ENCODE measurements around the gene SRPK3. TPM values are rescaled to one million over a fixed set of nuclear protein-coding genes. Genes with fewer than 3 reads are reported as not detected.

Gene SRPK3
- total RNA-seq, 1 donor from 2014 or later, result 81.4 TPM

DNA sequence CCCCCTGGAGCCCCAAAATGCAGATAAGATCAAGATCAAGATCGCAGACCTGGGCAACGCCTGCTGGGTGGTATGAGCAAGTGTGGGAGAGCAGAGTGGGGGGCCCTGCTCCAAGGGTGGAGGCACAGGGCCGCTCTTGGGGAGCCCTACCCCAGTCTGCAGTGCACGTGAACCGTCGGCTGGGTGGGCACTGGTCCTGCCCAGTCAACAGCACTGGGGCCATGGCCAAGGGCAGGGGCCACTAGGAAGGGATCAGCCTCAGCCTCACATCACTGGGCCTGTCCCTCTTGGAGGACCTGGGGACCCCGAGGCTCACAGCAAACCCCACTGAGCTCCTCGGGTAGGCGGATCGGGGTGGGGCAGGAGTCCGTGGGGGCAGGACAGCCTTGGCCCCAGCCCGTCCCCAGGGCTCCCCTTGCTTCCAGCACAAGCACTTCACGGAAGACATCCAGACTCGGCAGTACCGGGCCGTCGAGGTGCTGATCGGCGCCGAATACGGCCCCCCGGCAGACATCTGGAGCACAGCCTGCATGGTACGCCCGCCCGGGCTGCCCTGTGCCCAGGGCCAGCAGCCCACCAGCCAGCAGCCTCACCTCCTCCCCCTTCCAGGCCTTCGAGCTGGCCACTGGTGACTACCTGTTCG, 3.6 kb downstream of the SRPK3 start:
- DNase-seq, result no peak

DNA sequence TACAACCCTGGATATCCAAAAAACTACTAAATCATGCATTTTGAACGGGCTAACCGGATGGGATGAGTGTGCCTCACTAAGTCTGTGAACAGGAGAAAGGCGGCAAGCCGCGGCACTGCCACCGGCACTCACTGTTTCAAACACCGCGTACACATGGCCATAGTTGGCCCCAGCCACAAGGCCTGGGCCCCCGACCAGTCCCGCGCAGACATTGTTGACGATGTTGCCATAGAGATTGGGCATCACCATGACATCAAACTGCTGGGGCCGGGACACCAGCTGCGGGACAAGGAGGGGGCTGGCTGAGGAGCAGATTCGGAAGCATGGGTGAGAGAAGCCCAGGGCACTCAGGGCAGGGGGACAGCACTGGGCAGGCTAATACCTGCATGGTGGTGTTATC, 5.8 kb downstream of the SRPK3 start:
- no peak for DNase-seq

DNA sequence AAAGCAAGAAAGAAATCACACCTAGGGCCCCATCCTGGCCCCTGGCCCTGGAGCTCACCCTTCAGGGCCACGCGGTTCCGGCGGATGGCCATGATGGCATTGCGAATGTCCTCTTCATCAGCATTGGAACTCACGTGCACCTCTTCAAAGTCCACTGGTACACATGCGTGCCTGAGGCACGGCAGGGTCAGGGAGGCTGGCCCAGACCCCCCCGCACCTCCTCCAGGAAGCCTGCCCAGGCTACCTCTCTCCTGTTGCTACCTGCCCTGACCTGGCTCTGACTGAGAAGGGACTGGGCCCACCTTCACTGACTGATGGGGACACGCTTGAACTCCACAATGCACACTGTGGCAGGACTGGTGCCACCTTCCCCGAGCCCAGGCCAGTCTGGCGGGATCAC, 8.8 kb downstream of the SRPK3 start:
- DNase-seq, result no peak

DNA sequence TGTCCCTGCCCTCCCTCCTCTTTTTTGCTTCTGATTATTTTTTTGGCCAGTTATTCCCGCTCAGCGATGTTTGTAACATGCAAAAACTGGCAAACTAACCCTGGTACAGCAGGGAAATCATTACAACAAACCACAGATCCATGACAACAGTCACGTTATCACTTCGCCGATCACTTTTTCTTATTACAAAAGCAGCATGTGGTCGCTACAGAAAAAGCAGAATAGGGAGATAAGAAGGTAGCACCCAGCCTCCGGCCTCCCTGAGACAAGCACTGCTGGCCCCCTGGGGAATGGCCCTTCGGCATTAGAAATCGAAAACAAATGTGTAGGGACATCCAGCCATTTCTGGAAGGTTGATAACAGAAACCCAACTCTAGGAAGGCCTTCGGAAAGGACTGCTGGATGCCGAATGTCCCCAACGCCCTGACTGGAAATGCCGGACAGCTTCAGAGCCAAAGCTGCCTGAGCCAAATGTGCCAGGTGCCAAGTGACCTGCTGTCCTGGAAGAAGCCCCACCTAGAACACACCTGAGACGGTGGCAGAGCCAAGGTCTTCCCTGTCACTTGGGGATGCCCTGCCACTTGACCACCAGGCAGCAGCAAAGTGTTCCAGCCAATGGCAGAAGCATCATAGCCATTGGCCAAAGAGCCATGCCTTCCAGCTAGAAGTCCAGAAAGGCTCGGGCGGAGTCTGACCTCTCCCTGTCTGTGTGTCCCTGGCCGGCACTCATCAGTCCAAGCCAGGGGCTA, 10.4 kb downstream of the SRPK3 start:
- DNase-seq, result no peak

DNA sequence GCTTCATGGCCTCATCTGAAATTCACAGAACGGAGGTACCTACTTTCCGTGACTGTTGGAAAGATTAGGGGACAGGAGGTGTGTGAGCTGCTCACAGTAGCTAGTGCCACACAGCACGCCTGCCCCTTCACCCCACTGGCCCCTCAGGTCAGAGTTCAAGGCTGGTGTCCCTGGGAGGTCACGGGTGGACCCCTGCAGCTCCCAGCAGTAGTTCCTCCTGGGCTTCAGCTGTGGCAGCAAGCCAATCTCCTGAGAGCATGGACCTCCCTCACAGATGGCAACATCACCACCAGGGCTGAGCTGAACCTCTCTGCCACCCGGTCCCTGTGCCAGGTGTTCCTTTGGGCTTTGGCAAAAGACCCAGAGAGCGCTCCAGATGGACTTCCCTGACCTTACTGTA, 11.5 kb downstream of the SRPK3 start:
- no peak for DNase-seq

DNA sequence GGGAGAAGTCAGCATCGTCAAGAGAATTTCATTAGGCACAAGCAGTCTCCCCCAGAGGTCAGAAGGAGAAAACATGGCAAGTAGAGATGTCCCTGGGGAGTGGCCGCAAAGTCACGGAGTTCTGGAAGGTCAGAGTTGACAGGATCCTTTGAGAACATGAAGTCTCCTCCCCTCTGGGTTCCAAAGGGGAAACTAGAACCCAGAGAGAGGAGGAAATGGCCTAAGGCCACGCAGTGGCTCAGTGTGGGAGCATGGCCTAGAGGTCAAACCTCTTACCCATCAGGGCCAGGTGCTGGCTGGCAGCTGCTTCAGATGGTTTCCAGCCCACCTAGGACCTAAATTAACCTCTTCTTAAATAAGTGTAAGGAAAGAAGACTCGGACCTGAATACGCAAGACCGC, 12.4 kb downstream of the SRPK3 start:
- DNase-seq, result no peak

DNA sequence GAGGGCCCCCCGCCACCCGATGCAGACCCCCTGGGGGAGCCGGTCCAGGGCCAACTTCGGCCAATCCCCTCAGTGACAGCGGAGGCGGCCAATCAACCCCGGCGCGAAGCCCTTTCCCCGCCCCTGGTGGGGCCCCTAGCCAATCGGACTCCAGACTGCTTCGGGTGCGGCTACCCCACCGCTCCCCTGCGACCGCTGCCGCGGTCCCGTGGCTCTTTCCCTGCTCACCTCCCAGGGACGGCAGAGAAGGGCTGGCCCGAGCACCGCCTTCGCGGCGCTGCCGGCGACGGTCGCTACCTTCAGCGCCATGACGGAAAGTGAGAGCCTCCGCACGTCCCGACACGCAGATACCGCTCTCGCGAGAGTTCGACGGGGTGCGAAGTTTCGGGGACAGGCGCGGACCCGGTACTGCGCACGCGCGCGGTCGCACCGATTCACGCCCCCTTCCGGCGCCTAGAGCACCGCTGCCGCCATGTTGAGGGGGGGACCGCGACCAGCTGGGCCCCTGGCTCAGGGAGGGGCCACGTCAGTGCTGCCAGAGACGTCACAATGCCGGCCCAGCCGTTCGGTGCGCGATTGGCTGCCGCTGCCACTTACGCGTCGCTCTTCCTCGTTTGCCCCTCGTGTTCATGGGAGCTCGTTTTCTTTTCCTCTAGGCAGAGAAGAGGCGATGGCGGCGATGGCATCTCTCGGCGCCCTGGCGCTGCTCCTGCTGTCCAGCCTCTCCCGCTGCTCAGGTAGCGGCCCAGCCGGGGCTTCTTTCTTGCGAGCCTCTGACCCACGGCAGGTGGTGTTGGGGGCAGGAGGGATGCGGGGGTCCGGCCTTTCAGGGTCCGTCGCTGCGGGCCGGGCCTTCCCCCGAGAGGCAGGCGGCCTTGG, 13.4 kb downstream of the SRPK3 start, which contains the start of the genes IDH3G and SSR4:
TSS of gene IDH3G (minus strand) at position 358 of the 879 bp plus-strand sequence. CDS start at position 309, 49 bp downstream.
TSS of gene SSR4 (plus strand) at position 651 of the 879 bp plus-strand sequence. CDS start at position 671, 20 bp downstream.
- DNase-seq, result peak; percentile 97

DNA sequence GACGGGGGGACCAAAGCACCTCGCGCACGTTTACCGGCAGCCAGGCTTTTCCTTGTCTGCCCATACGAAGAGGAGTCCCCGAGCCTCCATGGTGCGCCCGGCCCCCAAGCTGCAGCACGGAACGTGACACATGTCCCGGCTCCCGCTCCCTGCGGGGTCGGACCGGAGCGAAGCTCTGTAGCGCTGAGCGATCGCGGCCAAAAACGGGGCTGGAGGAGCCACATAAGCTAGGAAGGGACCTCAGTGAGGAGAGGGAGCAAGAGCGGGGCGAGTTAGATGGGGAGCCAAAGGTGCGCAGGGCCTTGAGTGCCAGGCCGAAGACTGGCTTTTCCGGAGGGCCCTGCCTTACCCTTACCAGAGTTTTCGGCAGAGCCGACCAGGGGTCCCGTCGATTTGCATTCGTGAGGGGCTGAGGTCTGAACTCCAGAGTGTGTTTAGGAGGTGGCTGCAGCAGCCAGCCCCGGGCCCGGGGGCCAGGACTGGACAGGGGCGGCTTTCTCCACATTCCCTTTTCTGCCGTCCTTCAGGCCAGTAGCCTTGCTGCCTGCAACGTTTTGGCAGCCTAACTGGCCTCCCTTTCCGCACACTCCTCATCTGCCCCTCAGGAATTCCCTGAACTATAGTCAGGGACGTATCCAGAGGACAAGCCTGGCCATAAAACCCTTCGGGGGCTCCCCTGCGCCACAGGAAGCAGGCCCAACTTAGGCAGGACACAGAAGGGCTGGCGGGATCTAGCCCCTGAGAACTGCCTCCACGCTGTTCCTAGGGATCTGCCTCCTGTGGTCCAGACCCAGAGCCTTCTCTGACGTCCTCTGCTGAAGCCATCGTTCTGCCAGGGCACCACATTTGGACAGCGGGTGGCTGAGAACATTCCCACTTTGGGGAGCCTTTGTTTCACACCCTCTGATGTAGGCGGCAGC, 14.3 kb downstream of the SRPK3 start:
- no peak for DNase-seq

DNA sequence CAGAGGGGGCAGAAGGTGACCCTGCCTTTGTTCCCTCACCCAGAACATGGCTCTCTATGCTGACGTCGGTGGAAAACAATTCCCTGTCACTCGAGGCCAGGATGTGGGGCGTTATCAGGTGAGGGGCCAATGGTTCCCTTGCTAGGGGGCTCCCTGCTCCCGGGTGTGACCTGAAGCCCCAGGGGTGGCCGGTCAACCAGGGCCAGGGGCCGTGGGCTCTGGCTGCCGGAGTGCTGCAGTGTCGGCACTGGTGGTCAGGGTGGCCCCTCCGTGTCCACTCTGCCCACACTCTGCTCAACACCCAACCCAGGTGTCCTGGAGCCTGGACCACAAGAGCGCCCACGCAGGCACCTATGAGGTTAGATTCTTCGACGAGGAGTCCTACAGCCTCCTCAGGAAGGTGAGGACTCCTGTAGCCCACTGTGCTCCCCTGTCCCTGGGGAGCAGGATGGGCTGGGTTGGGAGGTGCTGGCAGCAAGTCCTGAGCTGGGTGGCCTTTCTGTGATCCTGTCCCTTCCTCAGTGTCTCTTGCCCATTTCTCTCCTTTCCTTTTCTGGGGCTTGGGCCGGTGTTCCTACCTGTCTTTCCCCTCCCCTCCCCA, 16.7 kb downstream of the SRPK3 start:
- DNase-seq, result no peak

DNA sequence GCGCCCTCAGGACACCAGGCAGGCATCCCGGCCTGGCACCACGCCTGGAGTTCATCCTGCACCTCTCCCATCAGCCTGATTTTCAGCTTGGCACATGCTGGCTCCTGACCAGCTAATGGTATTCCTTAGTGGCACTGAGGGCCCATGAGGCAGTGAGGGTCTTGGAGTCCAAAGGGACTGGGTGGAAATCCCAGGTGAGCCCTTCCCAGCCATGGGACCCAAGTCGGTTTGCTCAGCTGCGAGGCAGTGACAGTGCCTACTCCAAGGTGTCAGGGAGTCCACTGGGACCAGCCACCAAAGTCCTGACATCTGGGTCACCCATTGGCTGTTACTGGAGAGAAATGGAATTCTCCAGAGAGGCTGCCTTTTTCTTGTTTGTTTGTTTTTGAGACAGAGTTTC, 18.5 kb downstream of the SRPK3 start:
- no peak for DNase-seq

DNA sequence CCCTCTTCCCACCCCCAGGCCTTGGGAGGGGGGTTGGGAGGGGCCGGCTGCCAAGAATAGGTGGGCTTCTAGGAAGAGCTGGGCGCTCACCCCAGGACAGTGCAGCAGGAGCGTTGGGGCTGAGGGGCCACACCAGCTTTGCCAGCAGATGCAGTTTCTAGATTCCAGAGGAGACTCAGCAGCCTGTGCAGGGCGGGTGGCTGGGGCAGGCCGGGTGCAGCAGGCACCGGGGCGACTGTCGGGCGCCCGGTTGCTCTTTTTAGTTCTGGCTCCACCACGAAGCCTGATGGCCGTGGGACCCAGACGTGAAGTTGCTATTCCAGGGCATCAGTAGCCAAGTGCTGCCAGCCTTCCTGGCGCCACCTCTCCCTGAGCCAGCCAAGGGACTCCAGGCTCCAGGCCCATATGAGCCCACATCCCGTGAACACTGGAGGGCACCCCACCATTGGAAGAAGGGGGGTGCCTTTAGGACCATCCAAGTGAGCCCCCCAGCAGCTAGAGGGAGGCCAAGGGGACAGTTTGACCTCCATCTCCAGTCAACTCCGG, 19.4 kb downstream of the SRPK3 start:
- DNase-seq, result no peak

DNA sequence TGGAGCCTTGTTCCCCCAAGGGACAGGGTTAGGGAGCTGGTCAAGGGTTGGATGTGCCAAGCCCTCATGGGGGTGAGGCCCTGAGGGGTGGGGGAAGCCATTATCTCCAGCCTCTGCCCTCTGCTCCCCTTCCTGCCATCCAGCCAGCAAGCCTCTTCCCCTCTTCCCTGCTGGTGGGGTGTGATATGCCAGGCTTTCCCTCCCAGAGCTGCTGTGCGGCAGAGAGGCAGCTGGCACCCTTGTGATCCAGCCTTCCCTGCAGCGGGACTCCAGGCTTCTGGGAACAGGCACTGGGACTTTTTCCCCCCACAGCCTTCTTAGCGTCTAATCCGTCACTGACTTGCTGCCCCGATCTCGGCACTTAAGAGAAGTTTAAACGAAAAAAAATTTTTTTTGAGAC, 19.9 kb downstream of the SRPK3 start:
- DNase-seq, result no peak

DNA sequence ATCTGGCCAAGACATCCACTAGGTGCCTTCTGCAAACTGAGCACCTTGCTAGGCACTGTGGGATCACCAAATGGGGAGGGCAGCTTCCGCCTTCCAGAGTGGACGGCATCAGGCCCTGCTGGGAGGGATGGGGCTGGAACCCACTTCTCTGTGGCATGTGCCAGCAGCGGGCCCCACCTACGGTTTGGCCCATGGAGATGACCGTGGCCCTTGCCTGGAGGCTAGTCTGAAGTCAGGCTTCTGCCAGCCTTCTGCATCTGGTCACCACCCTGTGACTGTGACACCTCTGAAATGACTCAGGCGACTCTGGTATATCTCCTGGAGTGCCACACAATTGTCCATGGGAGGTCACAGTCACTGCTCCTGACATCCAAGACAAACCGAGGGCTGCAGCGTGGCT, 20.8 kb downstream of the SRPK3 start:
- DNase-seq, result no peak

DNA sequence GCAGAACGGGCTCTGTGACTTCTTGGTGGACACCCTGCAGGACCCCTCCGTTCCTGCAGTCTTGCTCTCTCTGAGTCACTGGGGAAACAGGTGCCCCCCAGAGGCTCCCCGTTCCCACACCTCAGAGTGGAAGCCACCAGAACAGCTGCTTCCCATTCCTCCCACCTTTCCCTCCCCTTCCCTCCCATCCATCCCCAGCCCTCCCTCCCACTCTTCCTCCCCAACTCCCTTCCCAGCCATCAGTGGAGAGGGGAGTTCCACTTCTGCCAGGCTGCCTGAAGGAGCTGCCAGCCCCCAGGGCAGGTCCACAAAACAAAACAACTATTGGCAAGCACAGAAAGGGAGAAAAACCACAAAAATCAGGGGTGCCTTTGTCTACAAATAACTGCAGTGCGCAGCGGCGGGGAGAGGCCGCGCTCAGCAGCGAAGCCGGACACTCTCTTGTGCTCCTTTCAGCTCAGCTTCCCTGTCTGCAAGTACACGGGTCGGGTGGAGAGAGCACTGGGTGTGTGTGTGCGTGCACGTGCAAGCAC, 21.7 kb downstream of the SRPK3 start:
- no peak for DNase-seq

DNA sequence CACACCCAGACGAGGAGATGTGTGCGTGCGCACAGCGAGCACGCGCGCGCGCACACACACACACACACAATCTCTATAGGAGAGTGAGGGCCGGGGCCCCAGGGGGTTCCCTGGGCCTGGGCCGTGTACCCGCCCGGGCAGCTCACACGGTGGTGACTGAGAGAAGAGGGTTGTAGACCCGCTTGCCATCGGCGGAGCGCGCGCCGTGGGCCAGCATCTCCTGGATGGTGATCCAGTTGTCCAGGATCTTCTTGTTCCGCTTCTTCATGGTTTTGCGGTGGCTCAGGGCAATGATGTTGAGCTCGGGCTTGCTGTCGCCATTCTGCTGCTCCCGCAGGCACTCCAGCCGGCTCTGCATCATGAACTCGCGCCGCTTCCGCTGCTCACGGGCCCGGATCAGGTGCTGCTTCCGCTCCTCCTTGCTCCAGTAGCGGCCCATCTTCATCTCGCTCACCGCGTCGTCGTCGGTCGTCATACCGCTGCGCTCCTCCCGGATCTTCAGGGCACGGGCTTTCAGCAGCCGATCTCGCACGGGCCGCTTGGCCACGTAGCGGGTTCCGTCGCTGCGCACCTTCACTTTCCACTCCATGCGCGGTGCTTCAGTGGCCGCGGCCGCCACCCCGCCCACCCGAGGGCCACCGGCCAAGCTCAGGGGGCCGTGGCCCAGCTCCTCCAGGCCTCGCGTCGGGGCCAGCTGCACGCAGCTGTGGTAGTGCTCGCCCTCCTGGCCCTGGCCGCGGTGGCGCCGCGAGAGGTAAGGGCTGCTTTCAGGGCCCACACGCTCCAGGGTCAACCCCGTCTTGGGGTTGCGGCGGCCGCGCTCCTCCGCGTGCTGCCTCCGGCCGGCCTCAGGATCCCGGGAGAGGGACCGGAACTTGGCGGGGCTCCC, 22.6 kb downstream of the SRPK3 start:
- DNase-seq, result no peak

DNA sequence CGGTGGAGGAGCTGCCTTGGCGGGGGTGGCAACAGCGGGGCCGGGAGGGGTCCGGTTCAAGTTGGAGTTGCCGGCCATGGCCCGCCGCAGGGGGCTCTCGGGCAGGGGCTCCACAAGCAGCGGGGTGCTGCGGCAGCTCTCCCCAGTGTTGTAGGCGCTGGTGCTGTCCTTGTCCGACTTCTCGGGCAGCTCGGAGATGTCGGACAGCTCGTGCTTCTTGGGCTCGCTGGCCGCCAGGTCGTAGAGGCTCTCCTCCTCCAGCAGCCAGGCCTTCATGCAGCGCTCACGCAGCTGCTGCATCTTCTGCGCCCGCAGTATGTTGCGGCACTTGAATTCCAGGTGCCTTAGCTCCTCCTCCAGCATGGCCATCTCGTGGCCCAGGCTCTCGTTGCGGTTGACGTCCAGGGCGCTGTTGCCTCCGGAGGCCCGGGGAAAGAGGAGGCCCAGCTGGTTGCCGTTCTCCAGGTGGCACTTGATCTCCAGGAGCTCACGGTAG, 23.3 kb downstream of the SRPK3 start:
- no peak for DNase-seq

DNA sequence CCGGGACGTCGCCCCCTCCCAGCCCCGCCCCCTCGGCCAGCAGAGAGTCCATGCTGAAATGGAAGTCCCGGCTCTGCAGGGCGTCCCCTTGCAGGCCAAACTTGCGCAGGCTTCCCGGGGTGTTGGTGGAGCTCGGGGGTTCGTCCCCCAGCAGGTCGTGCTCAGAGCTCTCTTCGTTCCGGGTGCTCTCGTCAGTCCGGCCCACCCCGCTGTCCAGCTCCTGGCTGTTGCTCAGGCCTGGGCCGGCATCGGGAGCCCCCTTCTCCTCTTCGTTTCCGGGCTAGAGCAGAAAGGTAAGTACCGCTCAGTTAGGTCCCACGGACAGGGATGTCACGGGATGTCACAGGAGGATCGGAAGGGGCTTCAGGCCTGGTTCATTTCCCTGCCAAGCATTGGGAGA, 23.8 kb downstream of the SRPK3 start:
- DNase-seq, result no peak

DNA sequence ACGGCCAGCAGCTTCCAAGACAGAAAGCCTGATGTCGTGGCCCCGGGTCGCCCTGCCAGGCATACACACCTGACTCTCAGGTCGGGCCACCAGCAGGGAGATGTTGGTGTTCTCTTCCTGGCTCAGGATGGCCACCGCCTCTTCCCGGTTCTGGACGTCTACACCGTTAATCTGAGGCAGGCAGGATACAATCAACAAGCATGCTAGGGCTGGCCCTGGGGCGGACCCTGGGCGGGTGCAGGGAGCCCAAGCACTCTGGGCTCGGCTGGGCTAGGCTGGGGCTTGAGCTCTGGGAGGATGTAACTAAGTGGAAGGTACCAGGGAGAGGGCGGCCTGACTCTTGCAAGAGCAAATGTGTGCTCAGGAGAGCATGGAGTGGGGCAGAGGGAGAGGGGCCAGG, 24.6 kb downstream of the SRPK3 start:
- no peak for DNase-seq

DNA sequence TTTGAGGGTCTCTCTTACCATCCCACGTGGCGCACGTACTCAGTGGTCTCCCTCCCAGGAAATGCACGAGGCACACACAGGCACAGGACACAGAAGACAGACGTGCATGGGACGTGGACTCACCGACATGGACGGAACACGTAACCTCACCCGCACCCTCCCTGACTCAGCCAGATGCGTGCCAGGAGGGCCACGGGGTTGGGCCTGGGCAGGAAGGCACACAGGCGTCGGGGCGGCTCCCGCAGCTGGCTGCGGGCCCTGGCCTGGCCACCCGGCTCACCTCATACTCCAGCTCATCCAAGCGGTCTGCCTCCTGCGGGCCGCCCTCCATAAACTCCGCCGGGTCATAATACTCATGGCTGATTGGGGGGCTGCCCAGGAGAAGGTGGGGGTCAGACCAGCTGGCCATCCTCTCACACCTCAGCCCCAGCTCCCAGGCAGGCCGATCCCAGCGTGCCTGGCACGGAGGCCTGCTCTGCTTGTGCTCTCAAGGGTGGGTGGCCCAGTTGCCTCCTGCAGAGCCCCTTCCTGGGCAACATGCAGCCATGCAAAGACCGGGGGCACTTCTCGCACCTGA, 26.2 kb downstream of the SRPK3 start:
- no peak for DNase-seq

All from tongue (tissue), 2 donors.